Activated naive CD4-positive, alpha-beta T cell (primary cell): ENCODE data around the gene MRPL33.

Experiments used
- DNase-seq, 4 experiments: peaks; one replicate each; lab custom pipeline; 2025; lab: John Stamatoyannopoulos, UW

MRPL33 gene

GRCh38 chr2:27771548-27772335 is at the start of gene MRPL33:
MRPL33 (plus strand) TSS chr2:27771719; CDS start chr2:27771778, 59 bp downstream.
- peak; percentile 70 to 87 (median 83) for DNase-seq

GRCh38 chr2:27721884-27722485 is 49.5 kb upstream of the MRPL33 start:
- DNase-seq: no peak

- no peak for DNase-seq
Observed at GRCh38 chr2:27723372-27724144, 48.0 kb upstream of the MRPL33 start.

- no peak for DNase-seq
Observed at GRCh38 chr2:27724191-27724590, 47.3 kb upstream of the MRPL33 start.

- DNase-seq: no peak
Observed at GRCh38 chr2:27724905-27725701, 46.4 kb upstream of the MRPL33 start.

- no peak for DNase-seq
Observed at GRCh38 chr2:27727257-27727656, 44.3 kb upstream of the MRPL33 start.

GRCh38 chr2:27728081-27728858 is 43.2 kb upstream of the MRPL33 start:
- DNase-seq: no peak

GRCh38 chr2:27729198-27729597 is 42.3 kb upstream of the MRPL33 start:
- DNase-seq: no peak

- no peak for DNase-seq
Observed at GRCh38 chr2:27729614-27730013, 41.9 kb upstream of the MRPL33 start.

GRCh38 chr2:27730261-27730662 is 41.3 kb upstream of the MRPL33 start:
- no peak for DNase-seq

GRCh38 chr2:27730980-27731691 is 40.4 kb upstream of the MRPL33 start:
- no peak for DNase-seq

GRCh38 chr2:27734305-27734704 is 37.2 kb upstream of the MRPL33 start:
- no peak for DNase-seq

GRCh38 chr2:27735263-27735904 is 36.1 kb upstream of the MRPL33 start:
- peak in 2 of 4 experiments; percentile 38 to 65 for DNase-seq

GRCh38 chr2:27736031-27736889 is 35.3 kb upstream of the MRPL33 start:
- DNase-seq: no peak

- no peak for DNase-seq
Observed at GRCh38 chr2:27736890-27737204, 34.7 kb upstream of the MRPL33 start.

GRCh38 chr2:27737676-27738348 is 33.7 kb upstream of the MRPL33 start:
- no peak for DNase-seq

- DNase-seq: no peak
Observed at GRCh38 chr2:27738349-27739057, 33.0 kb upstream of the MRPL33 start.

GRCh38 chr2:27739058-27739373 is 32.5 kb upstream of the MRPL33 start:
- DNase-seq: no peak
